OCI-LY7 (cell line): ENCODE data around the gene CHRNG. TPM values are rescaled to one million over a fixed set of nuclear protein-coding genes. Genes with fewer than 3 reads are reported as not detected.

ENCODE experiments used
- BruUV-seq: library from RNA; stranded (reverse); fragments of 400-500 nt; replicated peaks from 2 replicates; lab custom pipeline; 2021; lab: Mats Ljungman, UMichigan
- CTCF ChIA-PET: fragments of 300-600 bp; sonication (Branson Sonifier 250); formaldehyde crosslinking; loops from one replicate; lab custom pipeline; 2022; ENCODE audit warnings: antibody characterized with exemption; ENCODE audit not compliant: unreplicated experiment; lab: Charles Lee
- POLR2A ChIA-PET: fragments of 300-600 bp; sonication (Branson Sonifier 250); formaldehyde crosslinking; loops from one replicate; lab custom pipeline; 2022; ENCODE audit warnings: antibody characterized with exemption; lab: Charles Lee
- DNase-seq: peaks from one replicate; pipeline ENCODE4 v3.0.0-alpha.2; 2015; ENCODE audit warnings: low spot score
- H2AFZ ChIP-seq: fragments of 200-600 bp; sonication (generic), shearing (Covaris generic); 2 replicates; pipeline ENCODE4 v1.6.1; 2014; ENCODE audit warnings: mild to moderate bottlenecking, antibody characterized with exemption, low read length, moderate library complexity
- H3K27ac ChIP-seq: fragments of 200-600 bp; sonication (generic); 2 replicates; pipeline ENCODE4 v1.5.1; 2014; ENCODE audit warnings: mixed run types, low read depth, mild to moderate bottlenecking, moderate library complexity, low read length, inconsistent platforms; ENCODE audit not compliant: poor library complexity, severe bottlenecking
- H3K36me3 ChIP-seq: fragments of 200-600 bp; sonication (generic); 2 replicates; pipeline ENCODE4 v1.6.1; 2014; ENCODE audit warnings: mild to moderate bottlenecking, antibody characterized with exemption, low read length, moderate library complexity, mixed read lengths; ENCODE audit not compliant: insufficient read depth
- H3K4me1 ChIP-seq: fragments of 200-600 bp; sonication (generic); 2 replicates; pipeline ENCODE4 v1.5.1; 2014; ENCODE audit warnings: mild to moderate bottlenecking, low read length; ENCODE audit not compliant: insufficient read depth, poor library complexity, severe bottlenecking
- H3K4me2 ChIP-seq: fragments of 200-600 bp; sonication (generic); 2 replicates; pipeline ENCODE4 v1.6.1; 2014; ENCODE audit warnings: mild to moderate bottlenecking, low read length
- H3K4me3 ChIP-seq: fragments of 200-600 bp; sonication (generic); 2 replicates; pipeline ENCODE4 v1.5.1; 2014; ENCODE audit warnings: mild to moderate bottlenecking, low read depth, low read length; ENCODE audit not compliant: poor library complexity, severe bottlenecking
- H3K79me2 ChIP-seq: fragments of 200-600 bp; sonication (generic); 2 replicates; pipeline ENCODE4 v1.6.1; 2016; ENCODE audit warnings: low read depth, mild to moderate bottlenecking, low read length, moderate library complexity, mixed read lengths; ENCODE audit not compliant: insufficient read depth
- H3K9me2 ChIP-seq: fragments of 200-600 bp; sonication (generic); 2 replicates; pipeline ENCODE4 v1.6.1; 2016; ENCODE audit warnings: mild to moderate bottlenecking, low read length, mixed read lengths; ENCODE audit not compliant: insufficient read depth
- H3K9me3 ChIP-seq: fragments of 200-600 bp; sonication (generic); 2 replicates; pipeline ENCODE4 v1.6.1; 2014; ENCODE audit warnings: mild to moderate bottlenecking, mixed run types, low read length, mixed read lengths
- H4K20me1 ChIP-seq: fragments of 200-600 bp; sonication (generic); 2 replicates; pipeline ENCODE4 v1.6.1; 2014; ENCODE audit warnings: mild to moderate bottlenecking, antibody characterized with exemption, low read length, moderate library complexity, mixed read lengths; ENCODE audit not compliant: insufficient read depth
- CTCF ChIP-seq: fragments of 200-600 bp; sonication (generic); conservative IDR thresholded peaks from 2 replicates; pipeline ENCODE4 v1.5.1; 2014; ENCODE audit warnings: mild to moderate bottlenecking, antibody characterized with exemption, low read length, moderate library complexity, mixed read lengths
- EZH2phosphoT487 ChIP-seq: fragments of 200-600 bp; sonication (generic); IDR thresholded peaks from 2 replicates; pipeline ENCODE4 v1.6.1; 2018; ENCODE audit warnings: low read depth, borderline replicate concordance, mild to moderate bottlenecking, mixed run types, antibody characterized with exemption, low read length, moderate library complexity, mixed read lengths
- intact Hi-C: fragments of 100-400 bp; cut with micrococcal nuclease; formaldehyde crosslinking; loops from one replicate; pipeline ENCODE4 v1.10.0; 2022; ENCODE audit not compliant: unreplicated experiment
- total RNA-seq, 2 experiments: library from RNA; depleted of rRNA in 1 of 2; stranded (reverse); fragments of >200 nt in 1 of 2; shearing (Covaris generic) in 1 of 2; gene quantifications; 2 replicates each; pipeline ENCODE4 v1.2.3, GENCODE V29; 2014 to 2022

The CHRNG gene
- total RNA-seq, 2 experiments from 2014 or later = not detected

- no peaks in the 10 kb centered on the region for H3K4me1 ChIP-seq
- no peaks in the 10 kb centered on the region for H3K79me2 ChIP-seq
- H2AFZ ChIP-seq = no peak overlapping the region
- ChIA-PET POLR2A (no interaction called here), CTCF (no interaction called here)
- H3K9me2 ChIP-seq = no peaks in the 10 kb centered on the region
- intact Hi-C loops = no loop called here
- no peak for DNase-seq
- BruUV-seq = no TSS peak
- H4K20me1 ChIP-seq = no peaks in the 10 kb centered on the region
- TF ChIP-seq CTCF (no peak), EZH2phosphoT487 (no peak)
- no peak overlapping the region for H3K4me3 ChIP-seq
- no peaks in the 10 kb centered on the region for H3K9me3 ChIP-seq
- H3K4me2 ChIP-seq = no peak overlapping the region
- H3K27ac ChIP-seq = no peak overlapping the region
- no peaks in the 10 kb centered on the region for H3K36me3 ChIP-seq
Observed at GRCh38 chr2:232502911-232503808, 36.3 kb upstream of the CHRNG start.

GRCh38 chr2:232503809-232504323 lies 35.6 kb upstream of the CHRNG start:
- Histone ChIP-seq H3K9me2 (no peaks in the 10 kb centered on the region), H3K4me3 (no peak overlapping the region), H2AFZ (no peak overlapping the region), H3K9me3 (no peaks in the 10 kb centered on the region), H3K79me2 (no peaks in the 10 kb centered on the region), H3K4me2 (no peak overlapping the region), H4K20me1 (no peaks in the 10 kb centered on the region), H3K4me1 (no peaks in the 10 kb centered on the region), H3K27ac (no peak overlapping the region), H3K36me3 (no peaks in the 10 kb centered on the region)
- ChIA-PET POLR2A (no interaction called here), CTCF (no interaction called here)
- BruUV-seq = no TSS peak
- intact Hi-C loops = no loop called here
- no peak for DNase-seq
- no peak for TF ChIP-seq CTCF
- TF ChIP-seq EZH2phosphoT487 = no peak

- no peaks in the 10 kb centered on the region for H3K9me3 ChIP-seq
- ChIA-PET POLR2A (no interaction called here), CTCF (no interaction called here)
- H3K9me2 ChIP-seq = no peaks in the 10 kb centered on the region
- no peak overlapping the region for H3K4me2 ChIP-seq
- no TSS peak for BruUV-seq
- H3K79me2 ChIP-seq = no peaks in the 10 kb centered on the region
- intact Hi-C loops = no loop called here
- H3K27ac ChIP-seq = no peak overlapping the region
- no peaks in the 10 kb centered on the region for H3K4me1 ChIP-seq
- H3K36me3 ChIP-seq = no peaks in the 10 kb centered on the region
- no peak overlapping the region for H3K4me3 ChIP-seq
- H2AFZ ChIP-seq = no peak overlapping the region
- no peak for DNase-seq
- no peak for TF ChIP-seq EZH2phosphoT487
- H4K20me1 ChIP-seq = no peaks in the 10 kb centered on the region
Observed at GRCh38 chr2:232504438-232504837, 35.1 kb upstream of the CHRNG start.
